ENCODE data around the gene GNG7.

GNG7 gene

DNA sequence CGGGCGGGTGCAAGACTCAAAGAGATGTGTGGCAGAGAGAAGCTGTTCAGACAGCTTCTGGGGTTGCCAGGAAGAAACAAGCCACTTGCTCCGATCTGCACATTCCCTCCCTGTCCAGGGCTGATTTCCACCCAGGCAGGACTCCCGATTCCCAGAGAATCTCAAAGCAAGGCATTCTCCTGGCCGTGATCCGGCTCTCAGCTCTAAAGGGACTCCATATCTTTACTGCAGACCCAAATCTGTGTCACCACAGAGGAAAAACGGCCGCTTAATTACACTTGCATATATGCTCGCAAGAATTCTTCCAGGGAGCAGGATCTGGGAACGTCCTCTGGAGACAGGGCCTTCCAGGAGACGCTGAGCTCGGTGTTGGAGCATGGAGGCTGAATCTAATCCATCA lies 25.7 kb downstream of the GNG7 start:
- Histone ChIP-seq H3K4me2 (ENCODE audit: low read depth, low read length) (no peak overlapping the region), H3K4me1 (ENCODE audit: low read length) (no peaks in the 10 kb centered on the region), H3K4me3 (ENCODE audit: low read length) (no peak overlapping the region), H3K9ac (ENCODE audit: low read length) (no peak overlapping the region), H3K36me3 (replicated peaks; ENCODE audit: insufficient read depth, low read length) (no peaks in the 10 kb centered on the region), H3K9me2 (replicated peaks; ENCODE audit: insufficient read depth, low read length) (no peaks in the 10 kb centered on the region), H3K27ac (ENCODE audit: low read length) (no peak overlapping the region), H2AFZ (ENCODE audit: low read length) (no peak overlapping the region), H3F3A (ENCODE audit: insufficient read depth, low read length) (no peaks in the 10 kb centered on the region), H3K27me3 (replicated peaks; ENCODE audit: insufficient read depth, low read length) (no peaks in the 10 kb centered on the region), H3K79me2 (ENCODE audit: low read length) (no peaks in the 10 kb centered on the region), H3K9me3 (replicated peaks; ENCODE audit: insufficient read depth, low read length) (no peaks in the 10 kb centered on the region), H4K20me1 (ENCODE audit: insufficient read depth, low read length) (no peaks in the 10 kb centered on the region)
- TF ChIP-seq EZH2phosphoT487 (IDR thresholded peaks at IDR 0.05; ENCODE audit: low read length) = no peak
- TF ChIP-seq, protein P1, sequence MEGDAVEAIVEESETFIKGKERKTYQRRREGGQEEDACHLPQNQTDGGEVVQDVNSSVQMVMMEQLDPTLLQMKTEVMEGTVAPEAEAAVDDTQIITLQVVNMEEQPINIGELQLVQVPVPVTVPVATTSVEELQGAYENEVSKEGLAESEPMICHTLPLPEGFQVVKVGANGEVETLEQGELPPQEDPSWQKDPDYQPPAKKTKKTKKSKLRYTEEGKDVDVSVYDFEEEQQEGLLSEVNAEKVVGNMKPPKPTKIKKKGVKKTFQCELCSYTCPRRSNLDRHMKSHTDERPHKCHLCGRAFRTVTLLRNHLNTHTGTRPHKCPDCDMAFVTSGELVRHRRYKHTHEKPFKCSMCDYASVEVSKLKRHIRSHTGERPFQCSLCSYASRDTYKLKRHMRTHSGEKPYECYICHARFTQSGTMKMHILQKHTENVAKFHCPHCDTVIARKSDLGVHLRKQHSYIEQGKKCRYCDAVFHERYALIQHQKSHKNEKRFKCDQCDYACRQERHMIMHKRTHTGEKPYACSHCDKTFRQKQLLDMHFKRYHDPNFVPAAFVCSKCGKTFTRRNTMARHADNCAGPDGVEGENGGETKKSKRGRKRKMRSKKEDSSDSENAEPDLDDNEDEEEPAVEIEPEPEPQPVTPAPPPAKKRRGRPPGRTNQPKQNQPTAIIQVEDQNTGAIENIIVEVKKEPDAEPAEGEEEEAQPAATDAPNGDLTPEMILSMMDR (IDR thresholded peaks at IDR 0.05; ENCODE audit: low read length) = no peak
- TF ChIP-seq EZH2 (optimal IDR thresholded peaks at IDR 0.05; ENCODE audit: low read depth, low read length) = no peak
- DNase-seq = no peak

DNA sequence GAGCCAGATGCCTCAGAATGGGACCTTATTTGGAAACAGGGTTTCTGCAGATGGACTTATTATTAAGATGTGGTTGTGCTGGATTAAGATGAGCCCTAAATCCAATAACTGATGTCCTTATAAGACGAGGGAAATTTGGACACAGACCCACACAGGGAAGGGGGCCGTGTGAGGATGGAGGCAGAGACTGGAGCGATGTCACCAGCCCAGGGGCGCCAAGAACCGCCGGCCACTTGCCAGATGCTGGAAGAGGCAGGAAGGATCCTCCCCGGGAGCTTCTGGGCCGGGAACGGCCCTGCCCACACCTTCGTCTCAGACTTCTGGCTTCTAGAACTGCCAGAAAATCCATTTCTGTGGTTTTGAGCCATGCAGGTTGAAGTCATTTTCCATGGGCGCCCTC lies 26.6 kb downstream of the GNG7 start:
- TF ChIP-seq, protein P1 (IDR thresholded peaks at IDR 0.05; ENCODE audit: low read length) = no peak
- TF ChIP-seq EZH2phosphoT487 (IDR thresholded peaks at IDR 0.05; ENCODE audit: low read length) (no peak), EZH2 (optimal IDR thresholded peaks at IDR 0.05; ENCODE audit: low read depth, low read length) (no peak)
- H4K20me1 ChIP-seq (ENCODE audit: insufficient read depth, low read length) = no peaks in the 10 kb centered on the region
- no peaks in the 10 kb centered on the region for H3K79me2 ChIP-seq (ENCODE audit: low read length)
- no peaks in the 10 kb centered on the region for H3K27me3 ChIP-seq (replicated peaks; ENCODE audit: insufficient read depth, low read length)
- no peak overlapping the region for H3K27ac ChIP-seq (ENCODE audit: low read length)
- no peaks in the 10 kb centered on the region for H3K9me3 ChIP-seq (replicated peaks; ENCODE audit: insufficient read depth, low read length)
- no peak overlapping the region for H2AFZ ChIP-seq (ENCODE audit: low read length)
- no peak overlapping the region for H3K9ac ChIP-seq (ENCODE audit: low read length)
- H3K4me3 ChIP-seq (ENCODE audit: low read length) = no peak overlapping the region
- no peaks in the 10 kb centered on the region for H3F3A ChIP-seq (ENCODE audit: insufficient read depth, low read length)
- no peak overlapping the region for H3K4me2 ChIP-seq (ENCODE audit: low read depth, low read length)
- no peaks in the 10 kb centered on the region for H3K36me3 ChIP-seq (replicated peaks; ENCODE audit: insufficient read depth, low read length)
- no peaks in the 10 kb centered on the region for H3K4me1 ChIP-seq (ENCODE audit: low read length)
- H3K9me2 ChIP-seq (replicated peaks; ENCODE audit: insufficient read depth, low read length) = no peaks in the 10 kb centered on the region
- DNase-seq = no peak

DNA sequence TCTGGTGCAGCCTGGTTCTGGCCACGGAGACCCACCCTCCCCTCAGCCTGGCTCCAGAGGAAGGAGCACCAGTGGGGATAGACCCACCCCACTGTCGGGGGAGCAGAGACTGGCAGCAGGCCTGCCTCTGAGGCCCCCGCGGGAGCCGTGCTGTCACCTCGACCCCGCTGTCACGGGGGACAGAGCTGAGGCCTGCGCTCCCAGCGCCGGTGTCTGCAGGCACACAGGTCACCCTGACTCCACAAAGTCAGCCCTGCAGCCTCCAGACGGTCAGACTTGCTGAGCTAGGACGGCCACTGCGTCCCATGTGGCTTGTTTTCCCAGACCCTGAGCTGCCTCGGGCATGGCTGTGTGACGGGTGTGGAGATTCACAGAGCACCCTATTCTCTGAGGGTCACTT lies 32.3 kb downstream of the GNG7 start:
- Histone ChIP-seq H3K4me2 (ENCODE audit: low read depth, low read length) (no peak overlapping the region), H3K27ac (ENCODE audit: low read length) (no peak overlapping the region), H2AFZ (ENCODE audit: low read length) (no peak overlapping the region), H3K4me3 (ENCODE audit: low read length) (no peak overlapping the region), H3K36me3 (replicated peaks; ENCODE audit: insufficient read depth, low read length) (no peaks in the 10 kb centered on the region), H3F3A (ENCODE audit: insufficient read depth, low read length) (no peaks in the 10 kb centered on the region), H3K27me3 (replicated peaks; ENCODE audit: insufficient read depth, low read length) (no peaks in the 10 kb centered on the region), H3K9ac (ENCODE audit: low read length) (no peak overlapping the region), H3K4me1 (ENCODE audit: low read length) (no peaks in the 10 kb centered on the region), H3K79me2 (ENCODE audit: low read length) (0 out of 2 replicates have a peak, but pooled peaks cover 9% of the 10 kb centered on the region), H4K20me1 (ENCODE audit: insufficient read depth, low read length) (no peaks in the 10 kb centered on the region), H3K9me2 (replicated peaks; ENCODE audit: insufficient read depth, low read length) (no peaks in the 10 kb centered on the region), H3K9me3 (replicated peaks; ENCODE audit: insufficient read depth, low read length) (no peaks in the 10 kb centered on the region)
- no peak for DNase-seq
- TF ChIP-seq EZH2phosphoT487 (IDR thresholded peaks at IDR 0.05; ENCODE audit: low read length) = no peak
- TF ChIP-seq, protein P1 (IDR thresholded peaks at IDR 0.05; ENCODE audit: low read length) = no peak
- TF ChIP-seq EZH2 (optimal IDR thresholded peaks at IDR 0.05; ENCODE audit: low read depth, low read length) = no peak

All from MM.1S (cell line).